HepG2 (cell line): ENCODE results near the gene NISCH. TPM values are rescaled to one million over a fixed set of nuclear protein-coding genes. Genes with fewer than 3 reads are reported as not detected.

ENCODE experiments used
- EHMT2 ChIP-seq: fragments of 200-600 bp; sonication (generic); IDR thresholded peaks from 2 replicates; pipeline ENCODE4 v1.7.0; 2017; ENCODE audit warnings: antibody characterized with exemption, low read depth, low read length, borderline replicate concordance
- FOXC1 ChIP-seq: sonication (generic); formaldehyde crosslinking; IDR thresholded peaks from 2 replicates; pipeline ENCODE4 v1.8.0; 2022; ENCODE audit warnings: mild to moderate bottlenecking, missing genetic modification reagents, borderline replicate concordance
- GLI4 ChIP-seq: sonication (generic); formaldehyde crosslinking; IDR thresholded peaks from 2 replicates; pipeline ENCODE4 v1.5.1; 2020; ENCODE audit warnings: missing genetic modification reagents, mild to moderate bottlenecking, moderate library complexity, borderline replicate concordance
- HOXA5 ChIP-seq: sonication (generic); formaldehyde crosslinking; IDR thresholded peaks from 2 replicates; pipeline ENCODE4 v1.4.0; 2020; ENCODE audit warnings: missing genetic modification reagents
- KAT8 ChIP-seq: IDR thresholded peaks from 2 replicates; pipeline ENCODE4 v1.6.1; 2016; ENCODE audit warnings: missing genetic modification reagents, missing compliant biosample characterization
- KLF15 ChIP-seq: sonication (generic); formaldehyde crosslinking; IDR thresholded peaks from 2 replicates; pipeline ENCODE4 v1.8.1; 2023; ENCODE audit warnings: borderline replicate concordance, mild to moderate bottlenecking, inconsistent platforms, missing genetic modification reagents, mixed read lengths
- NCOA1 ChIP-seq: sonication (generic); formaldehyde crosslinking; IDR thresholded peaks from 2 replicates; pipeline ENCODE4 v1.9.0; 2021; ENCODE audit warnings: missing genetic modification reagents
- PHF8 ChIP-seq: sonication (generic); formaldehyde crosslinking; IDR thresholded peaks from 2 replicates; pipeline ENCODE4 v1.5.0; 2020; ENCODE audit warnings: missing genetic modification reagents
- RAD21 ChIP-seq: fragments of 450-650 bp; formaldehyde crosslinking; IDR thresholded peaks from 2 replicates; pipeline ENCODE4 v1.5.0; 2020; ENCODE audit warnings: mild to moderate bottlenecking
- RBAK ChIP-seq: sonication (generic); formaldehyde crosslinking; IDR thresholded peaks from 2 replicates; pipeline ENCODE4 v1.5.1; 2020; ENCODE audit warnings: mild to moderate bottlenecking, missing genetic modification reagents
- SALL2 ChIP-seq: sonication (generic); formaldehyde crosslinking; IDR thresholded peaks from 2 replicates; pipeline ENCODE4 v1.8.1; 2023; ENCODE audit warnings: mild to moderate bottlenecking, missing genetic modification reagents, inconsistent platforms
- SRSF1 ChIP-seq: fragments of 200-400 bp; formaldehyde crosslinking; optimal IDR thresholded peaks from 2 replicates; pipeline ENCODE3; 2017; ENCODE audit warnings: mild to moderate bottlenecking, low read depth, low read length, moderate library complexity
- STAG1 ChIP-seq: sonication (generic); formaldehyde crosslinking; IDR thresholded peaks from 2 replicates; pipeline ENCODE4 v1.4.0; 2020; ENCODE audit warnings: missing genetic modification reagents
- TMF1 ChIP-seq: sonication (generic); formaldehyde crosslinking; IDR thresholded peaks from 2 replicates; pipeline ENCODE4 v1.8.1; 2022; ENCODE audit warnings: low read depth, missing genetic modification reagents
- TOE1 ChIP-seq: sonication (generic); formaldehyde crosslinking; IDR thresholded peaks from 2 replicates; pipeline ENCODE4 v1.4.0; 2020; ENCODE audit warnings: mild to moderate bottlenecking, missing genetic modification reagents
- XRCC5 ChIP-seq: fragments of 200-400 bp; formaldehyde crosslinking; optimal IDR thresholded peaks from 2 replicates; pipeline ENCODE3; 2017; ENCODE audit warnings: mild to moderate bottlenecking, low read length
- YEATS2 ChIP-seq: sonication (generic); formaldehyde crosslinking; IDR thresholded peaks from 2 replicates; pipeline ENCODE4 v1.4.0; 2020; ENCODE audit warnings: missing genetic modification reagents, borderline replicate concordance
- ZMYM4 ChIP-seq: sonication (generic); formaldehyde crosslinking; IDR thresholded peaks from 2 replicates; pipeline ENCODE4 v1.8.1; 2023; ENCODE audit warnings: mild to moderate bottlenecking, missing genetic modification reagents
- ZNF124 ChIP-seq: sonication (generic); formaldehyde crosslinking; IDR thresholded peaks from 2 replicates; pipeline ENCODE4 v1.4.0; 2020; ENCODE audit warnings: missing genetic modification reagents
- ZNF816 ChIP-seq: sonication (generic); formaldehyde crosslinking; IDR thresholded peaks from 2 replicates; pipeline ENCODE4 v1.8.0; 2022; ENCODE audit warnings: missing genetic modification reagents, mild to moderate bottlenecking, borderline replicate concordance
- ZNF891 ChIP-seq: sonication (generic); formaldehyde crosslinking; IDR thresholded peaks from 2 replicates; pipeline ENCODE4 v1.5.0; 2020; ENCODE audit warnings: mild to moderate bottlenecking, missing genetic modification reagents
- ZSCAN20 ChIP-seq: sonication (generic); formaldehyde crosslinking; IDR thresholded peaks from 2 replicates; pipeline ENCODE4 v1.4.0; 2020; ENCODE audit warnings: missing genetic modification reagents, mild to moderate bottlenecking, borderline replicate concordance
- polyA plus RNA-seq, 8 experiments: library from polyadenylated mRNA; depleted of rRNA in 3 of 8; stranded (reverse) in 7 of 8; unstranded in 1 of 8; fragments of >200 nt; fragmentation: Illumina TruSeq in 4 of 8; extraction: Trizol in 4 of 8; gene quantifications; 2 replicates each; pipeline versions ENCODE4 v1.2.1 to v1.2.3, GENCODE V29; 2011 to 2016; ENCODE audit warnings: low read depth in 4 of 8, missing spikeins in 1 of 8, mixed read lengths in 1 of 8; ENCODE audit not compliant: insufficient read depth in 1 of 8
- total RNA-seq, 5 experiments: library from RNA; depleted of rRNA; stranded (reverse); fragments of >200 nt; fragmentation: Illumina TruSeq; extraction: Trizol; gene quantifications; 2 replicates each; pipeline ENCODE4 v1.2.3, GENCODE V29; 2016; ENCODE audit warnings: low read depth in 1 of 5
- TF ChIP-seq, protein P1 (sequence below): sonication (generic); formaldehyde crosslinking; IDR thresholded peaks from 2 replicates; pipeline ENCODE4 v1.9.0; 2021; ENCODE audit warnings: missing genetic modification reagents, mild to moderate bottlenecking, borderline replicate concordance
- TF ChIP-seq, protein P2 (sequence below): sonication (generic); formaldehyde crosslinking; IDR thresholded peaks from 2 replicates; pipeline ENCODE4 v1.8.0; 2022; ENCODE audit warnings: missing genetic modification reagents, mild to moderate bottlenecking, moderate library complexity, borderline replicate concordance
- TF ChIP-seq, protein P3 (sequence below): sonication (generic); formaldehyde crosslinking; IDR thresholded peaks from 2 replicates; pipeline ENCODE4 v1.8.1; 2023; ENCODE audit warnings: mild to moderate bottlenecking, missing genetic modification reagents

The NISCH gene
- total and polyA plus RNA-seq, 2 of the 13 experiments (the other 11 are each of a cell fraction or from before 2014, with no cell fraction given): 27.0 to 47.6 TPM

- TF ChIP-seq HOXA5 (CRISPR knock-in tag) (peak; percentile 97), RAD21 (CRISPR knock-in tag) (no peak), ZNF816 (CRISPR knock-in tag) (0 out of 2 replicates have a peak, but pooled peaks have one; percentile 26), NCOA1 (CRISPR knock-in tag) (no peak), ZNF891 (CRISPR knock-in tag) (peak; percentile 86; the same call in 1 of the 2 replicates), ZSCAN20 (no peak), FOXC1 (CRISPR knock-in tag) (peak; percentile 31; the same call in 1 of the 2 replicates), SALL2 (no peak; the same call in 1 of the 2 replicates), TOE1 (CRISPR knock-in tag) (no peak), XRCC5 (peak; percentile 54), KAT8 (peak; percentile 85; the same call in 1 of the 2 replicates), STAG1 (CRISPR knock-in tag) (no peak; the same call in 1 of the 2 replicates), KLF15 (CRISPR knock-in tag) (0 out of 2 replicates have a peak, but pooled peaks have one; percentile 75), TMF1 (0 out of 2 replicates have a peak, but pooled peaks have one; percentile 21), ZNF124 (CRISPR knock-in tag) (no peak; the same call in none of the 2 replicates), EHMT2 (no peak), GLI4 (CRISPR knock-in tag) (no peak), YEATS2 (CRISPR knock-in tag) (peak; percentile 82), ZMYM4 (CRISPR knock-in tag) (peak; percentile 82; the same call in 1 of the 2 replicates), RBAK (CRISPR knock-in tag) (no peak), PHF8 (CRISPR knock-in tag) (peak; percentile 87), SRSF1 (peak; percentile 88)
- TF ChIP-seq, protein P1, sequence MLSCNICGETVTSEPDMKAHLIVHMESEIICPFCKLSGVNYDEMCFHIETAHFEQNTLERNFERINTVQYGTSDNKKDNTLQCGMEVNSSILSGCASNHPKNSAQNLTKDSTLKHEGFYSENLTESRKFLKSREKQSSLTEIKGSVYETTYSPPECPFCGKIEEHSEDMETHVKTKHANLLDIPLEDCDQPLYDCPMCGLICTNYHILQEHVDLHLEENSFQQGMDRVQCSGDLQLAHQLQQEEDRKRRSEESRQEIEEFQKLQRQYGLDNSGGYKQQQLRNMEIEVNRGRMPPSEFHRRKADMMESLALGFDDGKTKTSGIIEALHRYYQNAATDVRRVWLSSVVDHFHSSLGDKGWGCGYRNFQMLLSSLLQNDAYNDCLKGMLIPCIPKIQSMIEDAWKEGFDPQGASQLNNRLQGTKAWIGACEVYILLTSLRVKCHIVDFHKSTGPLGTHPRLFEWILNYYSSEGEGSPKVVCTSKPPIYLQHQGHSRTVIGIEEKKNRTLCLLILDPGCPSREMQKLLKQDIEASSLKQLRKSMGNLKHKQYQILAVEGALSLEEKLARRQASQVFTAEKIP: no peak
- TF ChIP-seq, protein P2, sequence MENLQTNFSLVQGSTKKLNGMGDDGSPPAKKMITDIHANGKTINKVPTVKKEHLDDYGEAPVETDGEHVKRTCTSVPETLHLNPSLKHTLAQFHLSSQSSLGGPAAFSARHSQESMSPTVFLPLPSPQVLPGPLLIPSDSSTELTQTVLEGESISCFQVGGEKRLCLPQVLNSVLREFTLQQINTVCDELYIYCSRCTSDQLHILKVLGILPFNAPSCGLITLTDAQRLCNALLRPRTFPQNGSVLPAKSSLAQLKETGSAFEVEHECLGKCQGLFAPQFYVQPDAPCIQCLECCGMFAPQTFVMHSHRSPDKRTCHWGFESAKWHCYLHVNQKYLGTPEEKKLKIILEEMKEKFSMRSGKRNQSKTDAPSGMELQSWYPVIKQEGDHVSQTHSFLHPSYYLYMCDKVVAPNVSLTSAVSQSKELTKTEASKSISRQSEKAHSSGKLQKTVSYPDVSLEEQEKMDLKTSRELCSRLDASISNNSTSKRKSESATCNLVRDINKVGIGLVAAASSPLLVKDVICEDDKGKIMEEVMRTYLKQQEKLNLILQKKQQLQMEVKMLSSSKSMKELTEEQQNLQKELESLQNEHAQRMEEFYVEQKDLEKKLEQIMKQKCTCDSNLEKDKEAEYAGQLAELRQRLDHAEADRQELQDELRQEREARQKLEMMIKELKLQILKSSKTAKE (CRISPR knock-in tag): no peak; the same call in 1 of the 2 replicates
- TF ChIP-seq, protein P3, sequence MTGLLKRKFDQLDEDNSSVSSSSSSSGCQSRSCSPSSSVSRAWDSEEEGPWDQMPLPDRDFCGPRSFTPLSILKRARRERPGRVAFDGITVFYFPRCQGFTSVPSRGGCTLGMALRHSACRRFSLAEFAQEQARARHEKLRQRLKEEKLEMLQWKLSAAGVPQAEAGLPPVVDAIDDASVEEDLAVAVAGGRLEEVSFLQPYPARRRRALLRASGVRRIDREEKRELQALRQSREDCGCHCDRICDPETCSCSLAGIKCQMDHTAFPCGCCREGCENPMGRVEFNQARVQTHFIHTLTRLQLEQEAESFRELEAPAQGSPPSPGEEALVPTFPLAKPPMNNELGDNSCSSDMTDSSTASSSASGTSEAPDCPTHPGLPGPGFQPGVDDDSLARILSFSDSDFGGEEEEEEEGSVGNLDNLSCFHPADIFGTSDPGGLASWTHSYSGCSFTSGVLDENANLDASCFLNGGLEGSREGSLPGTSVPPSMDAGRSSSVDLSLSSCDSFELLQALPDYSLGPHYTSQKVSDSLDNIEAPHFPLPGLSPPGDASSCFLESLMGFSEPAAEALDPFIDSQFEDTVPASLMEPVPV: peak; percentile 64; the same call in 1 of the 2 replicates
Observed at GRCh38 chr3:52536369-52537164, 81.2 kb downstream of the NISCH start, which contains the start of gene UQCC5 (continued).
